H1 (cell line): ENCODE results near the gene HES7. TPM values are rescaled to one million over a fixed set of nuclear protein-coding genes. Genes with fewer than 3 reads are reported as not detected.

Experiments used
- ATF2 ChIP-seq: IDR thresholded peaks from 2 replicates; pipeline ENCODE4 v1.6.1; 2012; ENCODE audit warnings: low read length, inconsistent platforms
- CBX5 ChIP-seq: fragments of 300-800, 300-1000 bp; sonication (generic); IDR thresholded peaks from 2 replicates; pipeline ENCODE4 v1.7.1; 2016; ENCODE audit warnings: antibody characterized with exemption, low read length, low read depth
- CEBPB ChIP-seq: IDR thresholded peaks from 2 replicates; pipeline ENCODE4 v1.6.1; 2012; ENCODE audit warnings: low read depth, low read length
- EP300 ChIP-seq, 2 experiments: IDR thresholded peaks; 1 replicate in 1 of 2; 2 replicates in 1 of 2; pipeline ENCODE4 v1.6.1; 2011 to 2012; ENCODE audit warnings: low read depth in 2 of 2, low read length in 2 of 2, mild to moderate bottlenecking in 2 of 2, borderline replicate concordance in 1 of 2, inconsistent platforms in 1 of 2, moderate library complexity in 1 of 2
- GABPA ChIP-seq: IDR thresholded peaks from 2 replicates; pipeline ENCODE4 v1.6.1; 2011; ENCODE audit warnings: mild to moderate bottlenecking, low read length, moderate library complexity, borderline replicate concordance; ENCODE audit not compliant: insufficient read depth
- HDAC2 ChIP-seq, 2 experiments: fragments of 300-600 bp in 1 of 2; sonication (generic) in 1 of 2; IDR thresholded peaks; 2 replicates each; pipeline ENCODE4 v1.6.1; 2011 to 2012; ENCODE audit warnings: low read depth in 2 of 2, low read length in 2 of 2, mild to moderate bottlenecking in 2 of 2, moderate library complexity in 2 of 2, borderline replicate concordance in 1 of 2, inconsistent platforms in 1 of 2
- KDM1A ChIP-seq: fragments of 200-600, 300-600 bp; sonication (generic); IDR thresholded peaks from 2 replicates; pipeline ENCODE4 v1.7.1; 2016; ENCODE audit warnings: mild to moderate bottlenecking, low read length, borderline replicate concordance
- KDM4A ChIP-seq: IDR thresholded peaks from one replicate; pipeline ENCODE4 v1.7.1; 2012; ENCODE audit warnings: low read depth, mild to moderate bottlenecking, moderate library complexity, low read length, inconsistent platforms; ENCODE audit not compliant: severe bottlenecking
- KDM5A ChIP-seq: fragments of 200-600 bp; IDR thresholded peaks from 2 replicates; pipeline ENCODE4 v1.7.1; 2012; ENCODE audit warnings: mild to moderate bottlenecking, low read length, inconsistent platforms, mixed read lengths
- MAX ChIP-seq: IDR thresholded peaks from 2 replicates; pipeline ENCODE4 v1.6.1; 2012; ENCODE audit warnings: inconsistent platforms
- NRF1 ChIP-seq: IDR thresholded peaks from 2 replicates; pipeline ENCODE4 v1.6.1; 2011; ENCODE audit warnings: mild to moderate bottlenecking, low read depth, low read length, improper control_type of control experiment
- POLR2AphosphoS5 ChIP-seq: IDR thresholded peaks from 2 replicates; pipeline ENCODE4 v1.6.1; 2011; ENCODE audit warnings: low read depth, low read length
- RBBP5 ChIP-seq: IDR thresholded peaks from 2 replicates; pipeline ENCODE4 v1.7.1; 2012; ENCODE audit warnings: low read depth, mild to moderate bottlenecking, inconsistent platforms, low read length, moderate library complexity, borderline replicate concordance
- RFX5 ChIP-seq: IDR thresholded peaks from 2 replicates; pipeline ENCODE4 v1.6.1; 2011; ENCODE audit warnings: low read depth, low read length, improper control_type of control experiment, borderline replicate concordance
- SIN3A ChIP-seq, 2 experiments: IDR thresholded peaks in 1 of 2; conservative IDR thresholded peaks in 1 of 2; 2 replicates each; pipeline ENCODE4 v1.6.1; 2011 to 2012; ENCODE audit warnings: low read length in 2 of 2, improper control_type of control experiment in 1 of 2, low read depth in 1 of 2, mild to moderate bottlenecking in 1 of 2
- TBP ChIP-seq: IDR thresholded peaks from 2 replicates; pipeline ENCODE4 v1.6.1; 2011; ENCODE audit warnings: low read depth, low read length, improper control_type of control experiment
- YY1 ChIP-seq: IDR thresholded peaks from 2 replicates; pipeline ENCODE4 v1.6.1; 2011; ENCODE audit warnings: low read depth, mild to moderate bottlenecking, low read length
- polyA plus RNA-seq, 7 experiments: library from polyadenylated mRNA; depleted of rRNA in 3 of 7; stranded (reverse) in 5 of 7; unstranded in 2 of 7; fragments of >200 nt in 5 of 7; fragments of 200-250 nt in 2 of 7; gene quantifications; 1 replicate in 5 of 7; 2 replicates in 1 of 7; 4 replicates in 1 of 7; pipeline versions ENCODE4 v1.2.1 to v1.2.3, GENCODE V29; 2011 to 2013; ENCODE audit warnings: missing spikeins in 2 of 7, mixed read lengths in 2 of 7
- total RNA-seq: library from RNA; stranded (reverse); fragmentation: NEBNext Ultra II Directional; extraction: Animal tissue kit (Norgen Biotek cat#: 25700); gene quantifications from 2 replicates; pipeline ENCODE4 v1.2.1, GENCODE V29; 2021

HES7 gene
- total and polyA plus RNA-seq, 2 of the 8 experiments (the other 6 are each of a cell fraction or from before 2014, with no cell fraction given), result 0.20 to 0.32 TPM

- no peak for TF ChIP-seq GABPA
- 0 out of 4 replicates have a peak, but pooled peaks of 1 of the 2 experiments have one; percentile 28 for TF ChIP-seq HDAC2 (IDR thresholded peaks at IDR 0.05; ENCODE audit: borderline replicate concordance in 1 of 2, low read depth in 2 of 2, low read length in 2 of 2)
- TF ChIP-seq EP300 (IDR thresholded peaks at IDR 0.05; ENCODE audit: borderline replicate concordance in 1 of 2, low read depth in 2 of 2, low read length in 2 of 2), result peak in 1 of 2 experiments; percentile 12; a peak in 1 of 3 replicates
- peak; percentile 75 for TF ChIP-seq TBP
- peak; percentile 75; the same call in 1 of the 2 replicates for TF ChIP-seq YY1
- TF ChIP-seq KDM1A, result no peak
- TF ChIP-seq POLR2AphosphoS5, result peak; percentile 91
- TF ChIP-seq RBBP5, result peak; percentile 74; the same call in 1 of the 2 replicates
- TF ChIP-seq RFX5, result peak; percentile 38; the same call in 1 of the 2 replicates
- peak; percentile 13 to 86; a peak in 3 of 4 replicates for TF ChIP-seq SIN3A (conservative IDR thresholded peaks at IDR 0.05 in 1 of 2, IDR thresholded peaks at IDR 0.05 in 1 of 2; ENCODE audit: low read depth in 1 of 2, low read length in 2 of 2)
- peak; percentile 59; the same call in 1 of the 2 replicates for TF ChIP-seq ATF2
- TF ChIP-seq KDM4A, result peak; percentile 32
- peak; percentile 49 for TF ChIP-seq MAX
- no peak for TF ChIP-seq CBX5
- TF ChIP-seq KDM5A, result no peak
- no peak for TF ChIP-seq CEBPB
- TF ChIP-seq NRF1, result no peak
These were observed 30.2 kb upstream of the HES7 start (continued) for GRCh38 chr17:8153957-8154607.
